ENCODE results near the gene SMIM5.
"Not testable (repeated sequence)": the region's sequence is repeated elsewhere in the genome, so short reads cannot be mapped to it uniquely, and the experiment has no call there.

Gene SMIM5

DNA sequence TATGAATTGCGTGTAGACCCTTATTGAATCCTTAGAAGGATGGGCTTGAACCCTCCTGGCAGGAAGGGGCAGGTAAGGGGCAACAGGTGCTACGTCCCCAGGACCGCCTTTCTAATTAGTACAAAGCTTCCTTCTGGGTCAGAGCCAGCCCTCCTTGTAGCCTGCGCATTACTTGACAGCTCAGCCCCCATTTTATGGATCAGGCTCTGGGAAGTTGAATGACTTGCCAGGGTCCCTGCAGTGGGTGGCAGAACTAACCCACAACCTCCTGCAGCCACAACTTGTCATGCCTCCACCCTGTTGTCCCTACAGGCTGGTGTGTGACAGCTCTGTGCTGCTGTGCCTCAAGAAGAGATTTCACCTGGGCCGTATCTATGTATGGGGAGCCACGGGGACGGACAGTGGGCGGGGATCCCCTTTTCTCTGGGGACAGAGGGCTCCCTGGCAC lies 42.9 kb upstream of the SMIM5 start:
- TF ChIP-seq, protein P1, sequence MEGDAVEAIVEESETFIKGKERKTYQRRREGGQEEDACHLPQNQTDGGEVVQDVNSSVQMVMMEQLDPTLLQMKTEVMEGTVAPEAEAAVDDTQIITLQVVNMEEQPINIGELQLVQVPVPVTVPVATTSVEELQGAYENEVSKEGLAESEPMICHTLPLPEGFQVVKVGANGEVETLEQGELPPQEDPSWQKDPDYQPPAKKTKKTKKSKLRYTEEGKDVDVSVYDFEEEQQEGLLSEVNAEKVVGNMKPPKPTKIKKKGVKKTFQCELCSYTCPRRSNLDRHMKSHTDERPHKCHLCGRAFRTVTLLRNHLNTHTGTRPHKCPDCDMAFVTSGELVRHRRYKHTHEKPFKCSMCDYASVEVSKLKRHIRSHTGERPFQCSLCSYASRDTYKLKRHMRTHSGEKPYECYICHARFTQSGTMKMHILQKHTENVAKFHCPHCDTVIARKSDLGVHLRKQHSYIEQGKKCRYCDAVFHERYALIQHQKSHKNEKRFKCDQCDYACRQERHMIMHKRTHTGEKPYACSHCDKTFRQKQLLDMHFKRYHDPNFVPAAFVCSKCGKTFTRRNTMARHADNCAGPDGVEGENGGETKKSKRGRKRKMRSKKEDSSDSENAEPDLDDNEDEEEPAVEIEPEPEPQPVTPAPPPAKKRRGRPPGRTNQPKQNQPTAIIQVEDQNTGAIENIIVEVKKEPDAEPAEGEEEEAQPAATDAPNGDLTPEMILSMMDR (IDR thresholded peaks at IDR 0.05; ENCODE audit: insufficient read depth, low read depth, low read length, missing control alignments), result no peak
- DNase-seq (ENCODE audit: low read depth), result no peak
- no peak overlapping the region for H3K4me3 ChIP-seq (ENCODE audit: low read length)

DNA sequence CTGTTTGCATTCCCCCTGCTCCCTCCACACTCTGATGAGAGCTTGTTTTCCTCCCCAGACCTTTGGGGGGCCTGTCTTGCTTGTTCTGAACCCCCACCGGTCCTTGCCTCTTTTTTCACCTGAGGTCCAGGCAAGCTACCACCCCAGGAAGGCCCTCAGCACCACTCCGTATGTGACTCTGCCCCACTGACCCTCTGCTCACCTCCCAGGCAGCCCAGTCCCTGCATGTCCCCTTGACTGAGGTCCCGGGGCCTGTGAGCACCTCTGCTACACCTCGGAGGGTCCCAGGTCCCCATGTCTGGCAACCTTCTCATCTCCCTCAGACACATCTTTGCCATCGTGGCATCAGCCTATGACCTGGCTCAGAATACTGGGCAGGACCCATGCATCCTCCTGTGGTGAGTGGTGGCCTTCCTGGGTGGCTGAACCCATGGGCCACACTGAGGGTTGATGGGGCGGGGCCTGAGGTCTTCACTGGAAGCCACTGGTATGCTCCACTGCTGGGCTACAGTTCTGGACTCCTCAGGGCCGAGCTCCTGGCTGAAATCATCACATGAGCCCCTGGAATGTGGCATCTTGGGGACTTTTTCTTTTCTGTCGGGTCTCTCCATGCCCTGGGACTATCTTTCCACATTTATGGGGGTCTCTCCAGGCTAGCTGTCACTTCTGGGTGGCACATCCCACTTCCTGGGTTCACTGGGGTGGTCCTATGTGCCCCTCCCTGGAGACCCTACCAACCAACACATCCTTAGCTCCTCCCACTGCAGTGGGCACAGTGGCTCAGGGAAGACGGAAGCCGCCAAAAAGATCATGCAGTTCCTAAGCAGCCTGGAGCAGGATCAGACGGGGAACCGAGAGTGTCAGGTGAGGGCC lies 42.1 kb upstream of the SMIM5 start:
- TF ChIP-seq, protein P1 (IDR thresholded peaks at IDR 0.05; ENCODE audit: insufficient read depth, low read depth, low read length, missing control alignments), result no peak
- no peak overlapping the region for H3K4me3 ChIP-seq (ENCODE audit: low read length)
- DNase-seq (ENCODE audit: low read depth), result no peak

DNA sequence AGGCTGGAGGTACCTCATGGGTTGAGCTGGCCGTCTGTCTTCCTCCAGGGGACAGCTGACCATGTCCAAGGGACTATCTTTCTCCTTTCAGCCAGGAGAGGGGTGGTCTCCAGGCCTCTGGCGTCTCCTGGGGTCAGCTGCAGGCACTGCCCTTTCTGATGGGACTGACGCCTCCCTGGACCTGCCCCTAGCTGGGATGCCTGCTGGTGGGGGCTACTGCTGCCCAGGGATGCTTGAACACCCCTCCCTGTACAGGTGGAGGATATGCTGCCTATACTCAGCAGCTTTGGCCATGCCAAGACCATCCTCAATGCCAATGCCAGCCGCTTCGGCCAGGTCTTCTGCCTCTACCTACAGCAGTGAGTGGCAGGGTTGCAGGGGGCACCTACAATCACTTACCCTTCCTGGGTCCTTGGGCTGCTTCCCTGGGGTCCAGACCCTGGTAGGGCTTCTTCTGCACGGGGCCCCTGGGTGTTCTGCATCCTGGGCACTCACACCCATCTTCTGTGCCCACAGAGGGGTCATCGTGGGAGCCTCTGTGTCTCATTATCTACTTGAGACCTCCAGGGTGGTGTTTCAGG lies 41.4 kb upstream of the SMIM5 start:
- TF ChIP-seq, protein P1 (IDR thresholded peaks at IDR 0.05; ENCODE audit: insufficient read depth, low read depth, low read length, missing control alignments), result no peak
- no peak for DNase-seq (ENCODE audit: low read depth)
- no peak overlapping the region for H3K4me3 ChIP-seq (ENCODE audit: low read length)

DNA sequence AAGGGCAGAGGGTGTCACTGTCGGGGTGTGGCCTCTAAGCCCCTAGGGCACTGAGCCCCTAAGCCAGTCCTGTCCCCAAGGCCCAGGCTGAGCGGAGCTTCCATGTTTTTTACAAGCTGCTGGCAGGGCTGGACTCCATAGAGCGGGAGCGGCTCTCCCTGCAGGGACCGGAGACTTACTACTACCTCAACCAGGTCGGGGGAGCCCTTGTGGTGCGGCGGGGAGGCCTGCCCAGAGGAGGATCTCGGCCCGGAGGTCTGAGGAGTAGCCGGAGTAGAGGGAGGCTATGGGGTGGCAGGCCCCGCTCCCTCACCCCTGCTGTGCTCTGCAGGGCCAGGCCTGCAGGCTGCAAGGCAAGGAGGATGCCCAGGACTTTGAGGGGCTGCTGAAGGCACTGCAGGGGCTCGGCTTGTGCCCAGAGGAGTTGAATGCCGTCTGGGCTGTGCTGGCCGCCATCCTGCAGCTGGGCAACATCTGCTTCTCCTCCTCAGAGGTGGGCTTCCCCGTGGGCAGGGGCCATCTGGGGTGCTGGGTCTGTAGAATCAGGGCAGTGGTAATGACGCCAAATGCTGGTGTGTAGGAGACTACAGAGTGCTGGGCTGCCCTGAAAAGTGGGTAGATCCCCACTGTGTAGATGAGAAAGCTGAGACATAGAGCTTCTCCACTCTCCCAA lies 40.8 kb upstream of the SMIM5 start:
- H3K4me3 ChIP-seq (ENCODE audit: low read length), result no peak overlapping the region
- TF ChIP-seq, protein P1 (IDR thresholded peaks at IDR 0.05; ENCODE audit: insufficient read depth, low read depth, low read length, missing control alignments), result no peak
- DNase-seq (ENCODE audit: low read depth), result no peak

DNA sequence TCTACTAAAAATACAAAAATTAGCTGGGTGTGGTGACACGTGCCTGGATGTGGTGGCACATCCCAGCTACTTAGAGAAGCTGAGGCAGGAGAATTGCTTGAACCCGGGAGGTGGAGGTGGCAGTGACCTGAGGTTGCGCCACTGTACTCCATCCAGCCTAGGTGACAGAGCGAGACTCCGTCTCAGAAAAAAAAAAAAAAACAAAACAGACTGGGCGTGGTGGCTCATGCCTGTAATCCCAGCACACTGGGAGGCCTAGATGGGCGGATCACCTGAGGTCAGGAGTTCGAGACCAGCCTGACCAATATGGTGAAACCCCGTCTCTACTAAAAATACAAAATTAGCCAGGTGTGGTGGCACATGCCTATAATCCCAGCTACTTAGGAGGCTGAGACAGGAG lies 39.8 kb upstream of the SMIM5 start:
- DNase-seq (ENCODE audit: low read depth); H3K4me3 ChIP-seq (ENCODE audit: low read length): not testable (repeated sequence)

DNA sequence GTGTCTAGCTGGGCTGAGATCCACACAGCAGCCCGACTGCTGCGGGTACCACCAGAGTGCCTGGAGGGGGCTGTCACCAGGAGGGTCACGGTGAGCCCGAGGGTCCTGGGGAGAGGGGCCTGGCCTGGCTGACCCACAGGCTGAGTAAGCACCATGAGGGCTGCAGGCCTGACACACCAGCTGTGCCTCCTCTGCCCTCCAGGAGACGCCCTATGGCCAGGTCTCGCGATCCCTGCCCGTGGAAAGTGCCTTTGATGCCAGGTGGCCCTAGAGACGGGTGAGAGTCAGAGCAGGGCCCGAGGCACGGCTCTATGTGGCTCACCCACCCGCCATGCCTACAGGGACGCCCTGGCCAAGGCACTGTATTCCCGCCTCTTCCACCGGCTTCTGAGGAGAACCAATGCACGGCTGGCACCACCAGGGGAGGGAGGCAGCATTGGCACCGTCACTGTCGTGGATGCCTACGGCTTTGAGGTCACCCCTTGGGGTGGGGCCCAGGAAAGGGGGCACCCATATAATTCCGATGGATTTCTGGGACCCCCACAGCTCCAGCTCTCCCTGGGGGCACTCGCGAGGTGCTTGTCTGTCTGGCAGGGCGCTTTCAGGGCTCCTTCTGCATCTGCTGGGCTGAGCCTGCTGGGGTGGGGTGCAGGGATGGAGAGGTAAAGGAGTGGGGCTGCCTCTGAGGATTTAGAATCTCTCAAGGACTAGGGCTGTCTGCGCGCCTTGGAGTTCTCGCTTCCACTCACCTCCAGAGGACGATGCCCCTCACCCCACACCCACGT lies 38.5 kb upstream of the SMIM5 start:
- H3K4me3 ChIP-seq (ENCODE audit: low read length), result no peak overlapping the region
- TF ChIP-seq, protein P1 (IDR thresholded peaks at IDR 0.05; ENCODE audit: insufficient read depth, low read depth, low read length, missing control alignments), result no peak
- DNase-seq (ENCODE audit: low read depth), result no peak
